ENCODE results near the gene NR6A1.

NR6A1 gene

DNA sequence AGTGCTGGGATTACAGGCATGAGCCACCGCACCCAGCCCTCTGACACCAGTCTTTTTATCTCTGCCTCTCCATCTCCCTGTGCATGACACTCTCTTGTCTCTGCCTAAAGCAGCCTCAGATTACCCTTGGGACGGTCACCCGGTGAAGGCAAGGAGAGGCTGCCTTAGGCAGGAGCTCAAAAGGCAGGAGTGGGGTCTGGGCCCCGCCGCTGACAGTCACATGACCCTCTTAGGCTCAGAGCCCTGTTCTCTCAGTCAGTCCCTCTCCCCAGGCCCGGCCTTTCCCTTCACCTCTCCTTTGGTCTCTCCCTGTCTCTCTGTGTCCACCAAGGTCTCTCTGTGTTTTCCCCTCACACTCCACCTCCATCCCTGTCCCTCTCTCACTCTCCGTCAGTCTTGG is 298.3 kb downstream of the NR6A1 start:
- TF ChIP-seq, protein P1, sequence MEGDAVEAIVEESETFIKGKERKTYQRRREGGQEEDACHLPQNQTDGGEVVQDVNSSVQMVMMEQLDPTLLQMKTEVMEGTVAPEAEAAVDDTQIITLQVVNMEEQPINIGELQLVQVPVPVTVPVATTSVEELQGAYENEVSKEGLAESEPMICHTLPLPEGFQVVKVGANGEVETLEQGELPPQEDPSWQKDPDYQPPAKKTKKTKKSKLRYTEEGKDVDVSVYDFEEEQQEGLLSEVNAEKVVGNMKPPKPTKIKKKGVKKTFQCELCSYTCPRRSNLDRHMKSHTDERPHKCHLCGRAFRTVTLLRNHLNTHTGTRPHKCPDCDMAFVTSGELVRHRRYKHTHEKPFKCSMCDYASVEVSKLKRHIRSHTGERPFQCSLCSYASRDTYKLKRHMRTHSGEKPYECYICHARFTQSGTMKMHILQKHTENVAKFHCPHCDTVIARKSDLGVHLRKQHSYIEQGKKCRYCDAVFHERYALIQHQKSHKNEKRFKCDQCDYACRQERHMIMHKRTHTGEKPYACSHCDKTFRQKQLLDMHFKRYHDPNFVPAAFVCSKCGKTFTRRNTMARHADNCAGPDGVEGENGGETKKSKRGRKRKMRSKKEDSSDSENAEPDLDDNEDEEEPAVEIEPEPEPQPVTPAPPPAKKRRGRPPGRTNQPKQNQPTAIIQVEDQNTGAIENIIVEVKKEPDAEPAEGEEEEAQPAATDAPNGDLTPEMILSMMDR (IDR thresholded peaks at IDR 0.05; ENCODE audit: low read length, missing control alignments), result no peak
- DNase-seq (ENCODE audit: low read depth), result no peak
- no peak overlapping the region for H3K4me3 ChIP-seq (replicated peaks; ENCODE audit: low read depth, low read length)

- H3K4me3 ChIP-seq (replicated peaks; ENCODE audit: low read depth, low read length), result no peak overlapping the region
- TF ChIP-seq, protein P1 (IDR thresholded peaks at IDR 0.05; ENCODE audit: low read length, missing control alignments), result no peak
- no peak for DNase-seq (ENCODE audit: low read depth)
Observed at GRCh38 chr9:124471761-124472160, 299.4 kb downstream of the NR6A1 start.

- TF ChIP-seq, protein P1 (IDR thresholded peaks at IDR 0.05; ENCODE audit: low read length, missing control alignments), result no peak
- no peak for DNase-seq (ENCODE audit: low read depth)
- no peak overlapping the region for H3K4me3 ChIP-seq (replicated peaks; ENCODE audit: low read depth, low read length)
Observed at GRCh38 chr9:124470726-124471125, 300.4 kb downstream of the NR6A1 start.

- TF ChIP-seq, protein P1 (IDR thresholded peaks at IDR 0.05; ENCODE audit: low read length, missing control alignments), result no peak
- no peak for DNase-seq (ENCODE audit: low read depth)
- no peak overlapping the region for H3K4me3 ChIP-seq (replicated peaks; ENCODE audit: low read depth, low read length)
Observed at GRCh38 chr9:124470306-124470705, 300.8 kb downstream of the NR6A1 start.

DNA sequence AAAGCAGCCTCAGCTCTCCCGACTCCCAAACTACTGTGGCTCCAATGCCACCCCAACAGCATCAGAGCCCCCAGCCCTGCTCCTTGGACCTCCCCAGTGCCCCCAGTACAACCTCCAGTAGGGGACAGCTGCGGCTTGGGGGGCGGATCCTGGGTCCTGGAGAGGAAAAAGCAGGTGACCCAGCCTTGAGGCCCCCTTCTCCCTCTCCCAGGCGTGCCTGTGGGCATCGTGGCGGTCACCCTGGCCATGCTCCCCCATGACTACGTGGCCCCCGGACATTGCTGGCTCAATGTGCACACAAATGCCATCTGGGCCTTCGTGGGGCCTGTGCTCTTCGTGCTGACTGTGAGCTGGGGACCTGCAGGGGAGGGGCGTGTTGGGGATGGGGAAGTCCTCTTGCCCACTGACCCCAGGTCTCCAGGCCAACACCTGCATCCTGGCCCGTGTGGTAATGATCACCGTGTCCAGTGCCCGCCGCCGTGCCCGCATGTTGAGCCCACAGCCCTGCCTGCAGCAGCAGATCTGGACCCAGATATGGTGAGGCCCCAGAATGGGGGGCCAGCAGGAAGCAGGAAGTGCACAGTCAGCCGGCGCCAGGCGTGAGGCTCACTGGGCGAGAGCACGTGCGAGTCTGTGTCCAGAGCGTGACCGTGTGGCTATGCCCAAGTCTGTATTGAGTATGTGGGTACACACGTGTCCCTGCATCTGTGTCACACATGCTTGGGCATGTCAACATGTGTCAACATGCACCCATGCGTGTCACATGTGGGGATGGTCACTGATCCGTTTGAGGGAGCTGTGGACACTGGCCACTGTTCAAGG is 301.9 kb downstream of the NR6A1 start:
- DNase-seq (ENCODE audit: low read depth), result no peak
- TF ChIP-seq, protein P1 (IDR thresholded peaks at IDR 0.05; ENCODE audit: low read length, missing control alignments), result no peak
- H3K4me3 ChIP-seq (replicated peaks; ENCODE audit: low read depth, low read length), result no peak overlapping the region

DNA sequence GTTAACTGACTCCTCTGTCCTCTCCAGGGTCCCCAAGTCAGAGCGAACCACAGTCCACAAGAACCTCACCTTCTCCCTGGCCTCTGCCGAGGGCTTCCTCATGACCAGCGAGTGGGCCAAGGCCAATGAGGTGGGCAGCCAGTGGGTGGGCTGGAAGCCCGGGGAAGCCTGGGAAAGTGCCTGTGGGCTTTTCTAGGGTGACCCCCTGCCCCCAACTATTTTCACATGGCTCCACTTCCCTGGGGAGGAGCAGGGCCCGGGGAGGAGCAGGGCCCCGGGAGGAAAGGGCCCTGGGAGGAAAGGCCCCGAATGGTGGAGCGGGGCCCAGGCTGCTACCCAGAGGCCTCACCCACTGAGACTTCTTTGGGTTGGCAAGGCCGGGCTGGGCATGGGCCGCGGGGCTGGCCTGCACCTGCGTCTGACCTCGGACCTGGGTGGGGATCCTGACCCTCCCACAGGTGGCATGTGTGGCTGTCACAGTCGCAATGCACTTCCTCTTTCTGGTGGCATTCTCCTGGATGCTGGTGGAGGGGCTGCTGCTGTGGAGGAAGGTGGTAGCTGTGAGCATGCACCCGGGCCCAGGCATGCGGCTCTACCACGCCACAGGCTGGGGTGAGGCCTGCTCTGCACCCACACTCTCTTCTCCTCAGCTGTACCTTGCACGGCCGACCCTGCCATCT is 302.9 kb downstream of the NR6A1 start:
- DNase-seq (ENCODE audit: low read depth), result no peak

More for the DNA sequence above, 302.9 kb downstream of the NR6A1 start:
- TF ChIP-seq, protein P1 (IDR thresholded peaks at IDR 0.05; ENCODE audit: low read length, missing control alignments), result no peak
- no peak overlapping the region for H3K4me3 ChIP-seq (replicated peaks; ENCODE audit: low read depth, low read length)

All from fibroblast of pulmonary artery (primary cell).